ENCODE data around the gene B3GNT8. TPM values are rescaled to one million over a fixed set of nuclear protein-coding genes. Genes with fewer than 3 reads are reported as not detected.

B3GNT8 gene
- total and polyA plus RNA-seq, 9 donors = 0.51 to 2.2 (median 1.2) TPM; not detected in 1

- no peak for DNase-seq
- Histone ChIP-seq H3K4me1 (ENCODE audit: insufficient read depth) (peaks cover 4% of the 10 kb centered on the region), H3K4me3 (no peak overlapping the region), H3K9me3 (no peaks in the 10 kb centered on the region), H3K27me3 (no peaks in the 10 kb centered on the region), H3K36me3 (no peaks in the 10 kb centered on the region), H3K27ac (no peak overlapping the region)
- TF ChIP-seq CTCF (IDR thresholded peaks at IDR 0.05) = no peak
- no peak for TF ChIP-seq POLR2A (IDR thresholded peaks at IDR 0.05)
- TF ChIP-seq EP300 (IDR thresholded peaks at IDR 0.05) = no peak
- intact Hi-C loops (cut with DNase I) = loop anchor here in 2 of 4 donors (10.0 kb wide), 2 partner anchors 98 to 118 kb away; partner anchors contain the start of gene CEACAM21 (in 1 of the 2)
- 13 to 21% (median 19%) methylated on average over 1 of the region's 1 CpG for WGBS, 3 donors
Measured at GRCh38 chr19:41457241-41457640, 30.1 kb upstream of the B3GNT8 start.

GRCh38 chr19:41456342-41456918 lies 29.3 kb upstream of the B3GNT8 start:
- intact Hi-C loops (cut with DNase I) = loop anchor here in 2 of 4 donors (10.0 kb wide), 2 partner anchors 98 to 118 kb away; partner anchors contain the start of gene CEACAM21 (in 1 of the 2)
- Histone ChIP-seq H3K9me3 (no peaks in the 10 kb centered on the region), H3K27me3 (no peaks in the 10 kb centered on the region), H3K36me3 (no peaks in the 10 kb centered on the region), H3K4me3 (no peak overlapping the region), H3K4me1 (ENCODE audit: insufficient read depth) (peaks cover 4% of the 10 kb centered on the region), H3K27ac (peak overlapping the region in 1 of 2 donors; percentile 4)
- DNase-seq = no peak
- TF ChIP-seq POLR2A (IDR thresholded peaks at IDR 0.05) = no peak
- TF ChIP-seq EP300 (IDR thresholded peaks at IDR 0.05) = no peak
- no peak for TF ChIP-seq CTCF (IDR thresholded peaks at IDR 0.05)
- WGBS, 3 donors = 3 to 6% (median 3%) methylated on average over 7 of the region's 7 CpGs

- TF ChIP-seq CTCF (IDR thresholded peaks at IDR 0.05) (no peak), EP300 (IDR thresholded peaks at IDR 0.05) (no peak), POLR2A (IDR thresholded peaks at IDR 0.05) (no peak)
- intact Hi-C loops (cut with DNase I) = loop anchor here in 2 of 4 donors (10.0 kb wide), 2 partner anchors 99 to 119 kb away; partner anchors contain the start of gene CEACAM21 (in 1 of the 2)
- Histone ChIP-seq H3K27me3 (no peaks in the 10 kb centered on the region), H3K4me1 (ENCODE audit: insufficient read depth) (peaks cover 4% of the 10 kb centered on the region), H3K9me3 (no peaks in the 10 kb centered on the region), H3K4me3 (no peak overlapping the region), H3K36me3 (no peaks in the 10 kb centered on the region), H3K27ac (no peak overlapping the region)
- no peak for DNase-seq
- 0 to 3% (median 2%) methylated on average over 2 of the region's 2 CpGs for WGBS, 3 donors
Measured at GRCh38 chr19:41455936-41456335, 28.8 kb upstream of the B3GNT8 start.

GRCh38 chr19:41452584-41453275 lies 25.6 kb upstream of the B3GNT8 start:
- WGBS, 3 donors = 56 to 71% (median 65%) methylated on average over 6 of the region's 6 CpGs
- no peak for TF ChIP-seq EP300 (IDR thresholded peaks at IDR 0.05)
- no peak for TF ChIP-seq POLR2A (IDR thresholded peaks at IDR 0.05)
- TF ChIP-seq CTCF (IDR thresholded peaks at IDR 0.05) = no peak
- Histone ChIP-seq H3K36me3 (no peaks in the 10 kb centered on the region), H3K4me1 (ENCODE audit: insufficient read depth) (peaks cover 4% of the 10 kb centered on the region), H3K27ac (no peak overlapping the region), H3K4me3 (no peak overlapping the region), H3K9me3 (no peaks in the 10 kb centered on the region), H3K27me3 (no peaks in the 10 kb centered on the region)
- intact Hi-C loops (cut with DNase I) = loop anchor here (5.0 to 10.0 kb wide), 3 partner anchors 102 to 122 kb away; partner anchors contain the start of gene CEACAM21 (in 1 of the 4)
- DNase-seq = no peak
